ENCODE measurements around the gene OOSP2.
"Not testable (repeated sequence)": the region's sequence is repeated elsewhere in the genome, so short reads cannot be mapped to it uniquely, and the experiment has no call there.

OOSP2 gene

GRCh38 chr11:60059052-60059451 lies 18.8 kb downstream of the OOSP2 start:
- TF ChIP-seq CTCF (IDR thresholded peaks at IDR 0.05; ENCODE audit: extremely low read depth, insufficient read depth, missing control alignments) = no peak
- no peak for DNase-seq (ENCODE audit: low spot score)
- in situ Hi-C loops (cut with MboI; ENCODE audit: low pct_unique_long_range_greater_than_20kb, low sequenced_read_pairs, unreplicated experiment) = no loop called here

GRCh38 chr11:60059521-60060240 lies 19.5 kb downstream of the OOSP2 start:
- DNase-seq (ENCODE audit: low spot score) = no peak
- in situ Hi-C loops (cut with MboI; ENCODE audit: low pct_unique_long_range_greater_than_20kb, low sequenced_read_pairs, unreplicated experiment) = no loop called here
- TF ChIP-seq CTCF (IDR thresholded peaks at IDR 0.05; ENCODE audit: extremely low read depth, insufficient read depth, missing control alignments) = no peak

- DNase-seq (ENCODE audit: low spot score) = no peak
- in situ Hi-C loops (cut with MboI; ENCODE audit: low pct_unique_long_range_greater_than_20kb, low sequenced_read_pairs, unreplicated experiment) = no loop called here
- TF ChIP-seq CTCF (IDR thresholded peaks at IDR 0.05; ENCODE audit: extremely low read depth, insufficient read depth, missing control alignments) = no peak
Measured at GRCh38 chr11:60064111-60064510, 23.9 kb downstream of the OOSP2 start.

GRCh38 chr11:60065801-60066200 lies 25.6 kb downstream of the OOSP2 start:
- in situ Hi-C loops (cut with MboI; ENCODE audit: low pct_unique_long_range_greater_than_20kb, low sequenced_read_pairs, unreplicated experiment) = no loop called here
- TF ChIP-seq CTCF (IDR thresholded peaks at IDR 0.05; ENCODE audit: extremely low read depth, insufficient read depth, missing control alignments) = no peak

GRCh38 chr11:60069450-60069849 lies 29.2 kb downstream of the OOSP2 start:
- no peak for DNase-seq (ENCODE audit: low spot score)
- no peak for TF ChIP-seq CTCF (IDR thresholded peaks at IDR 0.05; ENCODE audit: extremely low read depth, insufficient read depth, missing control alignments)
- in situ Hi-C loops (cut with MboI; ENCODE audit: low pct_unique_long_range_greater_than_20kb, low sequenced_read_pairs, unreplicated experiment) = no loop called here

More at GRCh38 chr11:60065801-60066200, 25.6 kb downstream of the OOSP2 start:
- no peak for DNase-seq (ENCODE audit: low spot score)

- in situ Hi-C loops (cut with MboI; ENCODE audit: low pct_unique_long_range_greater_than_20kb, low sequenced_read_pairs, unreplicated experiment); DNase-seq (ENCODE audit: low spot score): not testable (repeated sequence)
Measured at GRCh38 chr11:60071644-60072043, 31.4 kb downstream of the OOSP2 start.

DNA sequence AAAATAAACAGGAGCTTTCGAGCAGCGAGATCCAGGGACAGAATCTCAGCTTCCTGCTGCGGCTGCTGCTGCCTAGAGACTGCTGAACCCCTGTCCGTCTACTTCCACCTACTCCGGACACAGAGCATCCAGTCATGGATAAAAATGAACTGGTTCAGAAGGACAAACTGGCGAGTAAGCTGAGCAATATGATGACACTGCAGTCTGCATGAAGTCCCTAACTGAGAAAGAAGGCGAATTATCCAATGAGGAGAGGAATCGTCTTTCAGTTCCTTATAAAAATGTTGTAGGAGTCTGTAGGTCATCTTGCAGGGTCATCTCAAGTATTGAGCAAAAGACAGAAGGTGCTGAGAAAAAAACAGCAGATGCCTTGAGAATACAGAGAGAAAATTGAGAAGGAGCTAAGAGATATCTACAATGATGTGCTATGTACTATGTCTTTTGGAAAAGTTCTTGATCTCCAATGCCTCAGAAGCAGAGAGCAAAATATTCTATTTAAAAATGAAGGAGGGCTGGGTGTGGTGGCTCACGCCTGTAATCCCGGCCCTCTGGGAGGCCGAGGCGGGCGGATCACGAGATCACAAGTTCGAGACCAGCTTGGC lies 37.1 kb downstream of the OOSP2 start:
- no peak for DNase-seq (ENCODE audit: low spot score)
- no peak for TF ChIP-seq CTCF (IDR thresholded peaks at IDR 0.05; ENCODE audit: extremely low read depth, insufficient read depth, missing control alignments)

More for the DNA sequence above, 37.1 kb downstream of the OOSP2 start:
- in situ Hi-C loops (cut with MboI; ENCODE audit: low pct_unique_long_range_greater_than_20kb, low sequenced_read_pairs, unreplicated experiment) = no loop called here

Data from GM13977 (cell line).